ENCODE data around the gene CA6. TPM values are rescaled to one million over a fixed set of nuclear protein-coding genes. Genes with fewer than 3 reads are reported as not detected.

The CA6 gene
- total RNA-seq, 1 experiment from 2014 or later, result not detected

DNA sequence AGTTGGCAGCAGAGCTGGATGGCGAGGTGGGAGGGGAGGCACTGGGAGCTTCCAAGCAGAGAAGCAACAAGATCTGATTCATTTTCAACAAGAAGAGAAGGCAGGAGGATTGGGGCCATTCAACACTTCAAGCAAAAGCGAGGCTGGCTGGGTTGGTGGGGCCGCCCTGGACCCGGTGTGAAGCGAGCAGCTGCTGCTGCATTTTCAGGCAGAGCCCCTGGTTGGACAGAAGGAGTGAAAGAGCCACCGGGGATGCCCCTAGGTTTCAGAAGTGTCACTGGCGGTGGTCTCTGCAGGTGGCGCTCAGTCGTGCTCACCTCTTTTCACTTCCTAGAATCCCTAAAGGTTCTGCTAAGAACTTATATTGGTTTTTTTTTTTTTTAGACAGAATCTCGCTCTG, 62.6 kb downstream of the CA6 start:
- H3K9ac ChIP-seq (ENCODE audit: extremely low read depth, insufficient read length, low read length), result no peak overlapping the region

More for the DNA sequence above, 62.6 kb downstream of the CA6 start:
- Histone ChIP-seq H3K79me1 (ENCODE audit: insufficient read depth, low read depth, low read length, poor library complexity, severe bottlenecking) (no peaks in the 10 kb centered on the region), H3K56ac (ENCODE audit: insufficient read length, low read depth, low read length) (no peak overlapping the region), H3K4me1 (ENCODE audit: insufficient read depth, low read length) (no peaks in the 10 kb centered on the region), H3K27ac (ENCODE audit: insufficient read length, low read depth, low read length) (no peak overlapping the region), H2BK5ac (ENCODE audit: insufficient read length, low read length) (no peak overlapping the region), H4K5ac (ENCODE audit: insufficient read length, low read depth, low read length) (no peak overlapping the region), H4K20me1 (ENCODE audit: control insufficient read depth, insufficient read depth, insufficient read length) (no peaks in the 10 kb centered on the region), H3K4me2 (ENCODE audit: insufficient read depth, insufficient read length, low read length) (no peak overlapping the region), H3T11ph (ENCODE audit: low read length) (no peak overlapping the region), H2BK120ac (ENCODE audit: low read depth, low read length, poor library complexity, severe bottlenecking) (no peak overlapping the region), H2AK5ac (ENCODE audit: insufficient read length, low read length) (no peak overlapping the region), H2AFZ (ENCODE audit: low read length) (no peak overlapping the region), H2BK20ac (ENCODE audit: low read depth, low read length, poor library complexity, severe bottlenecking) (no peak overlapping the region), H3K23ac (ENCODE audit: insufficient read length, low read depth, low read length) (no peak overlapping the region), H4K8ac (replicated peaks; ENCODE audit: insufficient read length, low read depth, low read length) (no peak overlapping the region), H3K14ac (ENCODE audit: insufficient read depth, low read length) (no peak overlapping the region), H3K18ac (ENCODE audit: insufficient read length, low read depth, low read length) (no peak overlapping the region), H3K23me2 (ENCODE audit: insufficient read length, low read depth, low read length, poor library complexity, severe bottlenecking) (no peaks in the 10 kb centered on the region), H2BK12ac (ENCODE audit: insufficient read length, low read depth, low read length) (no peak overlapping the region), H4K91ac (ENCODE audit: insufficient read length, low read depth, low read length) (no peak overlapping the region), H3K9me3 (ENCODE audit: control insufficient read depth, low read depth, low read length) (no peaks in the 10 kb centered on the region), H3K27me3 (ENCODE audit: insufficient read depth, low read length) (no peaks in the 10 kb centered on the region), H3K79me2 (ENCODE audit: insufficient read depth, low read length) (no peaks in the 10 kb centered on the region), H3K4ac (ENCODE audit: low read depth, low read length) (no peak overlapping the region), H2BK15ac (ENCODE audit: low read depth, low read length) (no peak overlapping the region)
- Mint-ChIP-seq H3K4me1 (peaks cover 9 to 17% of the 10 kb centered on the region in 2 experiments), H3K27ac (peak overlapping the region in 1 of 3 experiments; percentile 37; a peak in 2 of 7 replicates), H3K27me3 (ENCODE audit: low read depth) (peaks cover 7% of the 10 kb centered on the region), H3K9me3 (no peaks in the 10 kb centered on the region; a peak in 1 of 5 replicates), H3K36me3 (ENCODE audit: insufficient read depth in 1 of 3, low read depth in 3 of 3) (no peaks in the 10 kb centered on the region), H3K4me3 (no peak overlapping the region)
- WGBS (ENCODE audit: extremely low coverage, insufficient read length, low lambda C conversion rate), result no CpG with 5 or more reads among the region's 10 CpGs
- no peak for DNase-seq
- TF ChIP-seq, protein P1, sequence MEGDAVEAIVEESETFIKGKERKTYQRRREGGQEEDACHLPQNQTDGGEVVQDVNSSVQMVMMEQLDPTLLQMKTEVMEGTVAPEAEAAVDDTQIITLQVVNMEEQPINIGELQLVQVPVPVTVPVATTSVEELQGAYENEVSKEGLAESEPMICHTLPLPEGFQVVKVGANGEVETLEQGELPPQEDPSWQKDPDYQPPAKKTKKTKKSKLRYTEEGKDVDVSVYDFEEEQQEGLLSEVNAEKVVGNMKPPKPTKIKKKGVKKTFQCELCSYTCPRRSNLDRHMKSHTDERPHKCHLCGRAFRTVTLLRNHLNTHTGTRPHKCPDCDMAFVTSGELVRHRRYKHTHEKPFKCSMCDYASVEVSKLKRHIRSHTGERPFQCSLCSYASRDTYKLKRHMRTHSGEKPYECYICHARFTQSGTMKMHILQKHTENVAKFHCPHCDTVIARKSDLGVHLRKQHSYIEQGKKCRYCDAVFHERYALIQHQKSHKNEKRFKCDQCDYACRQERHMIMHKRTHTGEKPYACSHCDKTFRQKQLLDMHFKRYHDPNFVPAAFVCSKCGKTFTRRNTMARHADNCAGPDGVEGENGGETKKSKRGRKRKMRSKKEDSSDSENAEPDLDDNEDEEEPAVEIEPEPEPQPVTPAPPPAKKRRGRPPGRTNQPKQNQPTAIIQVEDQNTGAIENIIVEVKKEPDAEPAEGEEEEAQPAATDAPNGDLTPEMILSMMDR (conservative IDR thresholded peaks at IDR 0.05), result no peak

All from H9 (cell line).